ENCODE results near the gene SMC6.

Gene SMC6

DNA sequence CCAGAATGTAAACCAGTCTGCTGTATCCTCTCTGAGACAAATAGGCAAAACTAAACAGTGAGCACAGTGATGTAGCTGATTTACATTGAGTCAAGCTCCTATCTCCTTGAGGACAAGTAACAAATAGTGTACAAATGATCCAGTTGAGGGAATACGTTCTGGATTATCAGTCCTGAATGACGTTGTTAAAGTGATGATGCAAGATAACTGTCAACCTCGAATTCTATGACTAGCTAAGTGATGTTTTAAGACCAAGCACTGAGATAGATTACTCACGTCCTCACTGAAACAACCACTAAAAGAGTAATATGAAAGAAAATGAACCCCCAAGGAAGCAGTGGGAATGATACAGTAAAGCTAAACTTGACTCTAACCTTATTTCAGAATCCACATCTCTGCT lies 46.8 kb downstream of the SMC6 start:
- H3K36me3 ChIP-seq (ENCODE audit: control insufficient read depth, insufficient read depth, low read length) = no peaks in the 10 kb centered on the region
- H3K4me3 ChIP-seq (ENCODE audit: low read depth, low read length) = no peak overlapping the region
- no peak overlapping the region for H3K9ac ChIP-seq (ENCODE audit: low read depth, low read length)
- no peaks in the 10 kb centered on the region for H3K4me1 ChIP-seq (ENCODE audit: control insufficient read depth, insufficient read depth, low read length)
- H3K27me3 ChIP-seq (ENCODE audit: control insufficient read depth, insufficient read depth, low read length) = no peaks in the 10 kb centered on the region
- H3K9me3 ChIP-seq (ENCODE audit: control insufficient read depth, insufficient read depth, low read length) = no peaks in the 10 kb centered on the region

DNA sequence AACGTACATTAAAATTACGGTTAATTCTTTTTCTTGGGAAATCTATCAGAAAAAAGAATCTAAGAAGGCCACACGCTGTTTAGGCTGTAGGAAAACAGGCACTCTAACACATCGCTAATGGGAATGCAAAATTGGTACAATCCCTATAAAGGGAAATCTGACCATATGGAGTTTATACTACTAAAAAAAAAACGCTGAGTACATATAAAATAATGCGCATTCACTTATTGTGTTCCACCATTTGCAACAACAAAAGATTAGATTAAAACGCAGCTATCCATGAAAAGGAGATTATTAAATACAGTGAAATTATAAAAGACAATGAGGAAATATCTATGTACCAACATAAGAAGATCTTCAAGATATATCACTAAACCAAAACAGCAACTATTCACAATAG lies 62.8 kb downstream of the SMC6 start:
- Histone ChIP-seq H3K4me3 (ENCODE audit: low read depth, low read length) (no peak overlapping the region), H3K9me3 (ENCODE audit: control insufficient read depth, insufficient read depth, low read length) (no peaks in the 10 kb centered on the region)

DNA sequence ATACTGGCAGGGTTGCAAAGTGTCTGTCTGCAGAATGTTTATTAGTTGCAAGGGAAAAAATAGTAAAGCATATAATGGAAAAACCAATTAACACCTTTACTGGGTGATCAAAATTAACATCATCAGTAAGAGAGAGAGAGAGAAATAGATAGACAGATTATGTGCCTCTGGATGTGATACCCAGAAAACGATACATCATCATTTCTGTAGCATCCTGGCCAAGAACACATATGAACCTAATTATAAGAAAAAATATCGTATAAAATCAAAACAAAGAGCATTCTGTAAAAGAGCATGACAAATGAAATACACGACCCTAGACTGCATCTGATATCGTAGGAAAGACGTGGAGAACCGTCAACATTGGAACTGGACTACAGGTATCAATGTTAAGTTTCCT lies 64.6 kb downstream of the SMC6 start:
- no peak overlapping the region for H3K9ac ChIP-seq (ENCODE audit: low read depth, low read length)
- no peaks in the 10 kb centered on the region for H3K27me3 ChIP-seq (ENCODE audit: control insufficient read depth, insufficient read depth, low read length)
- no peaks in the 10 kb centered on the region for H3K4me1 ChIP-seq (ENCODE audit: control insufficient read depth, insufficient read depth, low read length)
- peaks cover 3% of the 10 kb centered on the region for H3K36me3 ChIP-seq (ENCODE audit: control insufficient read depth, insufficient read depth, low read length)
- no peaks in the 10 kb centered on the region for H3K9me3 ChIP-seq (ENCODE audit: control insufficient read depth, insufficient read depth, low read length)
- H3K4me3 ChIP-seq (ENCODE audit: low read depth, low read length) = no peak overlapping the region

More for the DNA sequence above, 62.8 kb downstream of the SMC6 start:
- Histone ChIP-seq H3K9ac (ENCODE audit: low read depth, low read length) (no peak overlapping the region), H3K4me1 (ENCODE audit: control insufficient read depth, insufficient read depth, low read length) (no peaks in the 10 kb centered on the region), H3K27me3 (ENCODE audit: control insufficient read depth, insufficient read depth, low read length) (no peaks in the 10 kb centered on the region), H3K36me3 (ENCODE audit: control insufficient read depth, insufficient read depth, low read length) (peaks cover 5% of the 10 kb centered on the region)

DNA sequence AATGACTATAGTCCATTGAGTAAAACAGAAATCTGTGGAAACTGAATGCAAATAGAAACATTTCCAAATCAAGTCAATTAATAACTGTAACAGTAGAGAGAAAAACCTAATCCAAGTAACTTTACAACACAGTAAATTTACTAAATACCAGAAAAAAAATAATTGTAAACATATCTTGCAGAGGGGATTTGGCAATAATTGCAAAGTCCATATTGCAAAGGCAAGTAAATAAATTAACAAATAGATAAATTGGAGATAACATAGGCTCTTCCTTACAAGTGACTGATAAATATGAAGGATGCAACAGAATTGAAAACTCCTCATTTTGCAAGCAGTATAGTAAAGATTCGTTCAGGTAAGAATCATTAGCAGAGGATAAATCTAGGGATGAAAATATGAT lies 65.0 kb downstream of the SMC6 start:
- Histone ChIP-seq H3K9me3 (ENCODE audit: control insufficient read depth, insufficient read depth, low read length) (no peaks in the 10 kb centered on the region), H3K36me3 (ENCODE audit: control insufficient read depth, insufficient read depth, low read length) (no peaks in the 10 kb centered on the region), H3K4me3 (ENCODE audit: low read depth, low read length) (no peak overlapping the region), H3K27me3 (ENCODE audit: control insufficient read depth, insufficient read depth, low read length) (no peaks in the 10 kb centered on the region), H3K4me1 (ENCODE audit: control insufficient read depth, insufficient read depth, low read length) (no peaks in the 10 kb centered on the region), H3K9ac (ENCODE audit: low read depth, low read length) (no peak overlapping the region)

DNA sequence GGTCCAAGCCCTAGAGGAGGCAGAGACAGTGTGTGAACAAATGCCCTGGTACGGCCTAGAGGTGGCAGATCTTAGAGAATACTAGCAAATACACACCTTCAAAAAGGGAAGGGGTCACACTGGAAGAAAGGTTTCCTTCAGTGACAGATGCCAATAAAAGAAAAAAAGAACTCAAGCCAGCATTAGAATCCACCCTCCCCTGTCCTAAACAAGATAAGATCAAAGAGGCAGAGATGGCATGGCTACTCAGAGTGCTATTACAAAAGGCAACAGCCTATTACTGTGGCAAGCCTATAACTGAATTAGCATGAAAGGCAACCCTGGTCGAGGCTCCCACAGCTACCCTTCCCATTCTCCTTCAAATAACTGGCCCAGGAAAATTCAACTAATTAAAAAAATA lies 69.6 kb downstream of the SMC6 start:
- H3K27me3 ChIP-seq (ENCODE audit: control insufficient read depth, insufficient read depth, low read length) = no peaks in the 10 kb centered on the region
- H3K9ac ChIP-seq (ENCODE audit: low read depth, low read length) = no peak overlapping the region
- H3K36me3 ChIP-seq (ENCODE audit: control insufficient read depth, insufficient read depth, low read length) = no peaks in the 10 kb centered on the region
- no peaks in the 10 kb centered on the region for H3K4me1 ChIP-seq (ENCODE audit: control insufficient read depth, insufficient read depth, low read length)
- no peaks in the 10 kb centered on the region for H3K9me3 ChIP-seq (ENCODE audit: control insufficient read depth, insufficient read depth, low read length)
- no peak overlapping the region for H3K4me3 ChIP-seq (ENCODE audit: low read depth, low read length)

DNA sequence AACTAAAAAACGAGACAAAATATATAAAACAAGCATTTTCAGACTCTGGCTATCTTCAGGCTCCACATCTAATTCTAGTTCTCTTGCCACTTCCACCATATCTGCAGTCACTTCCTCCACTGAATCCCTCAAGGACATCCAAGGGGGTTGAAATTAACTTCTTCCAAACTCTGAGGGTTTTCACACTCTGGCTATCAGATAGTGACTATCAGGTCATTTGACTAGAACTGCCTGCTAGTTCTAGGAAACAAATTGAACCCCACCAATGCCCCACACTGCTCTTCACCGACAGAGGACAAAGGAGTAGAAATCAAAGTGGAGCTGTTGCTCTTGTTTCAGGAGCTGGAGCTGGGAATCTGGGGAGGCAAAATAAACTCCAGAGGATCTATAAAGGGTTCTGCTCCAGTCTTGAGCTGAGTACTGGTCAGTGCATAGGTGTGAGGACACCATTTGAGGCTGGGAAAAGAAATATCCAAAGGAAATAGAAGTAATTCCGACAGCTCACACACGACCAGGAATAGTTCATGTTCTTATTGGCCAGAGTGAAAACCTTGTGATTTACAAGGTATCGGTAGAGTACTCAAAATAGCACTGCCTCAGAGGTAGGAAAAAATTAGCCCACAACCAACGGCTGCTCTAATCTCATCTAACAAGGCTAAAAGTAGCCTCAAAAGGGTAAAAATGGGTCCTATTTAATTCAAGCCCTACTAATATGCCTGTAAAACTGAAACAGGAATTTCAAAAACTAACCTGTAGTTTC lies 71.3 kb downstream of the SMC6 start:
- Histone ChIP-seq H3K9me3 (ENCODE audit: control insufficient read depth, insufficient read depth, low read length) (no peaks in the 10 kb centered on the region), H3K4me3 (ENCODE audit: low read depth, low read length) (no peak overlapping the region), H3K4me1 (ENCODE audit: control insufficient read depth, insufficient read depth, low read length) (no peaks in the 10 kb centered on the region), H3K27me3 (ENCODE audit: control insufficient read depth, insufficient read depth, low read length) (no peaks in the 10 kb centered on the region), H3K9ac (ENCODE audit: low read depth, low read length) (no peak overlapping the region), H3K36me3 (ENCODE audit: control insufficient read depth, insufficient read depth, low read length) (no peaks in the 10 kb centered on the region)

DNA sequence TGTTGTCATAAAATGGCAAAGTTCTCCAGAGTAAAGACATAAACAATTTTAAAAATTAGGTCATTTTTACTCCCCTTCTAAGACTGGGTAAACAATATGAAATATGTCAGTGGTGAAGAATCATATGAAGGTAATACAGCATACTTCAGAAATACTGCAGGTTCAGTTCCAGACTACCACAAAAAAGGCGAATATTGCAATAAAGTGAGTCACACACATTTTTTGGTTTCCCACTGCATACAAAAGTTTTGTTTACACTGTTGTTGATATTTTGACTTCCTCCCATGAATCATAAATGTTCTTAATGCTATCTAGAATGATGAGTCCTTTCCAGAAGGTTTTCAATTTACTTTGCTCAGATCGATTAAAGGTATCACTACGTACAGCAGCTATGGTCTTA lies 73.5 kb downstream of the SMC6 start:
- Histone ChIP-seq H3K9ac (ENCODE audit: low read depth, low read length) (no peak overlapping the region), H3K36me3 (ENCODE audit: control insufficient read depth, insufficient read depth, low read length) (no peaks in the 10 kb centered on the region), H3K4me3 (ENCODE audit: low read depth, low read length) (no peak overlapping the region), H3K9me3 (ENCODE audit: control insufficient read depth, insufficient read depth, low read length) (no peaks in the 10 kb centered on the region), H3K4me1 (ENCODE audit: control insufficient read depth, insufficient read depth, low read length) (no peaks in the 10 kb centered on the region), H3K27me3 (ENCODE audit: control insufficient read depth, insufficient read depth, low read length) (no peaks in the 10 kb centered on the region)

DNA sequence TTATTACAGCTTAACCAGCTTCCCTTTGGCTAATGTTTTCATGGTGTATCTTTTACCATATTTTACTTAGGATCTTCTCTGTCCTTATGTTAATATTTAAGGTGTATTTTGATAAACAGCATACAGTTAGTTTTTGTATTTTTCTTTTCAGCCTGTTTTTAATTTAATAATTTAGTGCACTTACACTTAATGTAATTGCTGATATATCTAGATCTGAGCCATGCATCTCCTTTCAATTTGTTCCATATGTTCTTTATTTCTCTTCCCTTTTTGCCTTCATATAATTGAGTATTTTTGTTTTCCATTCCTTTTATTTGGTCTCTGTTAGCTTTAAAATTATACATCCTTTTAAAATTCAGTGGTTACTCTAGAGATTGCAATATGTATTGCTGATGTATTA lies 78.8 kb downstream of the SMC6 start:
- H3K36me3 ChIP-seq (ENCODE audit: control insufficient read depth, insufficient read depth, low read length) = no peaks in the 10 kb centered on the region

DNA sequence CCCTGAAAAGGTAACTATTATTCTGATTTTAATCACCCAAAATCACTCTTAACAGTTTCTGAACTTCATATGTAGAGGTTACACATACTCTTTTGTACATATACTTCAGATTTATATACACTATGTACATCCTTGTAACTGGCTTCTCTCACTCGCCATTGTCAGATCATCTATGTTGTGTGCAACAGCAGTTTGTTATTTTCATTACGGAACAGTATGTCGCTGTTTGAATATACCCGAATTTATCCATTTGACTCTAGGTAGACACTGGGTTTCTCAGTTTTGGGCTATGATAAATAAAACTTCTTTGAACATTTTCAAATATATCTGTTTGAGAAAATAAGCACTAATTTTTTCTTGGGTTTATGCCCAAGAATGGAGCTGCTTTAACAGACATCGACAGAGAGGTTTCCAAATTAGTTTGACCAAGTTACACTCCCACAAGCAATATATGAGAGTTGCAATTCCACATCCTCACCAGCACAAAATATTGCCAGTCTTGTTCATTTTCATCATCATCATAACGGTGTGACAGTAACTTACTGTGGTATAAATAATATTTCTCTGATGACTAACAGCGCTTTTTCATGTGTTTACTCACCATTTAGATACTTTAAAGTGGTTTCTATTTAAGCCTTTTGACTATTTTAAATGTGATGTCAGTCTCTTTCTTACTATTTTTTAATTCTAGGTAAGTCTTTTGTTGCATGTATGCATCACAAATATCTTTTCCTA lies 80.9 kb downstream of the SMC6 start:
- Histone ChIP-seq H3K9ac (ENCODE audit: low read depth, low read length) (no peak overlapping the region), H3K4me1 (ENCODE audit: control insufficient read depth, insufficient read depth, low read length) (no peaks in the 10 kb centered on the region), H3K9me3 (ENCODE audit: control insufficient read depth, insufficient read depth, low read length) (no peaks in the 10 kb centered on the region), H3K27me3 (ENCODE audit: control insufficient read depth, insufficient read depth, low read length) (no peaks in the 10 kb centered on the region), H3K4me3 (ENCODE audit: low read depth, low read length) (no peak overlapping the region), H3K36me3 (ENCODE audit: control insufficient read depth, insufficient read depth, low read length) (peaks cover 7% of the 10 kb centered on the region)

More for the DNA sequence above, 78.8 kb downstream of the SMC6 start:
- Histone ChIP-seq H3K4me1 (ENCODE audit: control insufficient read depth, insufficient read depth, low read length) (no peaks in the 10 kb centered on the region), H3K9ac (ENCODE audit: low read depth, low read length) (no peak overlapping the region), H3K27me3 (ENCODE audit: control insufficient read depth, insufficient read depth, low read length) (no peaks in the 10 kb centered on the region), H3K9me3 (ENCODE audit: control insufficient read depth, insufficient read depth, low read length) (no peaks in the 10 kb centered on the region), H3K4me3 (ENCODE audit: low read depth, low read length) (no peak overlapping the region)

DNA sequence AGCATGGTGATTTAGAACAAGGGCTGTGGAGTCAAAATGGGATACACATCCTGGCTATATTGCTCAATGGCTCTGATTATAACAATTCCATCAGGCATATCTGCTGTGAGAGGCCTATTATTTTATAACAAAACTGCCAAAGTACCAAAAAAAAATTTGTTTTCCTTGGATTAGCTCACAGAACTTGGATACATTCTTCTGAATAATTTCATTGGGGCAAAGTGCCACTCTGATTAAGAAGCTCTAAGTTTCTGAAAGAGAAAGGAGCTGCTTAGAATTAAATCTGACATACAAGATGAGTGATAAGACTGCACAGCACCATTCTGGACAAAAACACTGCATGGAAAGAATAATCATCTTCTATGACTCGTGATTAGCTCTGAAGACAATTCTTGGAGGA lies 85.7 kb downstream of the SMC6 start:
- H3K36me3 ChIP-seq (ENCODE audit: control insufficient read depth, insufficient read depth, low read length) = peaks cover 7% of the 10 kb centered on the region
- no peaks in the 10 kb centered on the region for H3K27me3 ChIP-seq (ENCODE audit: control insufficient read depth, insufficient read depth, low read length)
- no peak overlapping the region for H3K9ac ChIP-seq (ENCODE audit: low read depth, low read length)
- no peak overlapping the region for H3K4me3 ChIP-seq (ENCODE audit: low read depth, low read length)
- no peaks in the 10 kb centered on the region for H3K9me3 ChIP-seq (ENCODE audit: control insufficient read depth, insufficient read depth, low read length)
- no peaks in the 10 kb centered on the region for H3K4me1 ChIP-seq (ENCODE audit: control insufficient read depth, insufficient read depth, low read length)

DNA sequence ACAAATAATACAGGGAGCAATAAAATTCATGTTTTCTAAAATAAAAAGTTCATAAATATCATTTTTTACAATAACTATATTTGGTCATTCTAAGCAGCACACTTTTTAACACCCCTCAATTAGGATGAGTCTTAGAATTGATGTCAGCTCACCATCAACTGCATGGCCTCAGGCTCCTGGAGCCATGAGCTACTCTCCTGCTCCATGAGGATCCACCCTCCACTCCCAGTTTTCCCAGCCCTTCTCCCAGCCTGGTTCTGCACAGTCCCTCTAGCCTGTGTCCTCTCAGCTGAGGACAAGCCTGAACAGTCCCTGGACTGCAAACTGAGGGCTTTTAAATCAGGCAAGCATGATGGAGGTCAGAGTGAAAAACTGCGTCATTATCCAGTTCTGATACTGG lies 89.1 kb downstream of the SMC6 start:
- Histone ChIP-seq H3K36me3 (ENCODE audit: control insufficient read depth, insufficient read depth, low read length) (peaks cover 7% of the 10 kb centered on the region), H3K4me3 (ENCODE audit: low read depth, low read length) (no peak overlapping the region), H3K4me1 (ENCODE audit: control insufficient read depth, insufficient read depth, low read length) (no peaks in the 10 kb centered on the region), H3K9me3 (ENCODE audit: control insufficient read depth, insufficient read depth, low read length) (no peaks in the 10 kb centered on the region), H3K9ac (ENCODE audit: low read depth, low read length) (no peak overlapping the region), H3K27me3 (ENCODE audit: control insufficient read depth, insufficient read depth, low read length) (no peaks in the 10 kb centered on the region)

DNA sequence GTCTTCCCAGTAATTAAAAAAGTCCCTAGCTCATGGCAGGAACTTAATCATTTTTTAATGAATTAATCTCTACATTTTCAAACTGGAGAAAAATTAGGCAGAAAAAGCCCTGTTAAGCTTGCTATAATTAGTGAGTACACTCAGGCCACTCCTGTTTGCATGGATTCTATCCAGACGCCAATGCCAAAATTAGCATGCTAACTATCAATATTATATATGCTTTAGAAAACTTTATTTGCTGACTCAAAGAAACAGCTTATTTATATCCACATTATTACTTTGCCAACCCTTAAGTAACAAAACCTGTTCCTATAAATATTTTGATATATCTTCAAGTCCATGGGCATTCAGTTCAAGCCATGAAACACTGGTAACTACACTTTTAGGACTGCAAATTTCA lies 90.9 kb downstream of the SMC6 start:
- H3K27me3 ChIP-seq (ENCODE audit: control insufficient read depth, insufficient read depth, low read length) = no peaks in the 10 kb centered on the region
- H3K4me3 ChIP-seq (ENCODE audit: low read depth, low read length) = no peak overlapping the region
- H3K4me1 ChIP-seq (ENCODE audit: control insufficient read depth, insufficient read depth, low read length) = no peaks in the 10 kb centered on the region
- H3K9me3 ChIP-seq (ENCODE audit: control insufficient read depth, insufficient read depth, low read length) = no peaks in the 10 kb centered on the region
- H3K9ac ChIP-seq (ENCODE audit: low read depth, low read length) = no peak overlapping the region
- no peaks in the 10 kb centered on the region for H3K36me3 ChIP-seq (ENCODE audit: control insufficient read depth, insufficient read depth, low read length)
